Esophagus squamous epithelium (tissue), 5 donors: Measurements from ENCODE around the gene RRAS2. TPM values are rescaled to one million over a fixed set of nuclear protein-coding genes. Genes with fewer than 3 reads are reported as not detected.

Source experiments
- DNase-seq: peaks from one replicate; lab custom pipeline; 2025; lab: John Stamatoyannopoulos, UW
- H3K27ac ChIP-seq, 4 donors: fragments of 200-600 bp; sonication (generic); one replicate each; pipeline ENCODE4 v1.5.1; 2016 to 2019; ENCODE audit warnings: mild to moderate bottlenecking in 1 of 4
- H3K27me3 ChIP-seq, 4 donors: fragments of 200-600 bp; sonication (generic); 1 replicate in 3 of 4; 2 replicates in 1 of 4; pipeline versions ENCODE4 v1.5.1 to v1.6.0; 2017 to 2021; ENCODE audit warnings: antibody characterized with exemption in 1 of 4
- H3K36me3 ChIP-seq, 3 donors: fragments of 200-600 bp; sonication (generic); one replicate each; pipeline ENCODE4 v1.5.1; 2016 to 2019
- H3K4me1 ChIP-seq, 3 donors: fragments of 200-600 bp; sonication (generic); one replicate each; pipeline ENCODE4 v1.5.1; 2017 to 2019
- H3K4me3 ChIP-seq, 4 donors: fragments of 200-600 bp; sonication (generic); 1 replicate in 3 of 4; 2 replicates in 1 of 4; pipeline ENCODE4 v1.5.1; 2016 to 2019; ENCODE audit warnings: mild to moderate bottlenecking in 2 of 4, moderate library complexity in 1 of 4
- H3K9me3 ChIP-seq, 3 donors: fragments of 200-600 bp; sonication (generic); one replicate each; pipeline ENCODE4 v1.5.1; 2016 to 2019
- CTCF ChIP-seq, 6 experiments: fragments of 450-650 bp in 4 of 6; fragments of 200-600 bp in 2 of 6; sonication (generic) in 2 of 6; IDR thresholded peaks; one replicate each; pipeline ENCODE4 v1.5.1; 2016 to 2019; ENCODE audit warnings: antibody characterized with exemption in 6 of 6, mild to moderate bottlenecking in 4 of 6, moderate library complexity in 4 of 6
- POLR2A ChIP-seq, 4 donors: fragments of 450-650 bp; IDR thresholded peaks; one replicate each; pipeline ENCODE4 v1.6.1; 2017; ENCODE audit warnings: antibody characterized with exemption in 4 of 4, mild to moderate bottlenecking in 4 of 4, moderate library complexity in 3 of 4
- WGBS, 2 donors: methylation state at CpG; one replicate each; pipeline ENCODE4 v1.1.5; 2018; 5-methylcytosine and 5-hydroxymethylcytosine counted together
- intact Hi-C: fragments of 100-400 bp; cut with DNase I; formaldehyde crosslinking; loops from one replicate; pipeline ENCODE4 v1.15.0; 2022
- total RNA-seq, 4 donors: library from RNA; depleted of rRNA; stranded (reverse); fragments of >200 nt; gene quantifications; one replicate each; pipeline ENCODE4 v1.1.0, GENCODE V29; 2016
- donor health status: DM: yes; HTN: yes; CAD: no.

The RRAS2 gene
- total RNA-seq, 4 donors from 2014 or later: 14.1 to 42.5 (median 29.0) TPM

DNA sequence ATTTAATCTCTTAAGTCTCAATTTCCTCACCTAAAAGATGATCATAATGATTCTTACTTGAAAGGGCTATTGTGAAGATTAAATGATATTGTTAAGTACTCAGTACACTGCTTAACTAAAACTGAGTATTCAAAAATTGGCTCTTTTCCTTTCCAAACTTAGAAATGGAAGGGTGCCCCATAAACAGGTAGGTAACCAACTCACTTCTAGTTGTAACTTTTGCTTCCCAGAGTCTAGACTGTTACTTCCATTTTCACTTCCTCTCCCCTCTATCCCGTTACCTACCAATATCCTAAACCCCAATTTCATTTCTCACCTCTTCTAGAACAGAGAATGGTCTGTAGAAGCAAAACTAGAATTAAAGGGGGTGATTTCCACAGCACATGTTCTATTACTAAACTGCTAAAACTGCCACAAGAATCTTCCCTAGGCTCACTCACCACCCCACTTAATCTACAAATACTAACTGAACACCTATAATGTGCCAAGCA, 50.0 kb downstream of the RRAS2 start:
- no peak overlapping the region for H3K27ac ChIP-seq
- H3K36me3 ChIP-seq: no peaks in the 10 kb centered on the region
- H3K4me3 ChIP-seq: no peak overlapping the region
- intact Hi-C loops: loop anchor here (10.0 kb wide), 1 partner anchor 106 kb away; no protein-coding TSS in a partner anchor
- no peaks in the 10 kb centered on the region for H3K27me3 ChIP-seq
- no peaks in the 10 kb centered on the region for H3K9me3 ChIP-seq
- no peak for TF ChIP-seq CTCF (IDR thresholded peaks at IDR 0.05)
- WGBS, 2 donors: 92% methylated on average over 1 of the region's 1 CpG
- H3K4me1 ChIP-seq: peaks cover 0 to 45% (median 15%) of the 10 kb centered on the region in 3 donors
- no peak for DNase-seq

GRCh38 chr11:14308114-14308896, 50.7 kb downstream of the RRAS2 start:
- no peaks in the 10 kb centered on the region for H3K27me3 ChIP-seq
- TF ChIP-seq CTCF (IDR thresholded peaks at IDR 0.05): peak in 3 of 6 experiments; percentile 37 to 58 (median 39)
- TF ChIP-seq POLR2A (IDR thresholded peaks at IDR 0.05): no peak
- DNase-seq: no peak
- no peak overlapping the region for H3K4me3 ChIP-seq
- WGBS, 2 donors: 19 to 21% methylated on average over 5 of the region's 5 CpGs
- no peaks in the 10 kb centered on the region for H3K9me3 ChIP-seq
- no peaks in the 10 kb centered on the region for H3K36me3 ChIP-seq
- no peak overlapping the region for H3K27ac ChIP-seq
- intact Hi-C loops: loop anchor here (10.0 kb wide), 1 partner anchor 106 kb away; no protein-coding TSS in a partner anchor
- peaks cover 0 to 44% (median 15%) of the 10 kb centered on the region in 3 donors for H3K4me1 ChIP-seq

- Histone ChIP-seq H3K4me1 (peaks cover 0 to 32% (median 15%) of the 10 kb centered on the region in 3 donors), H3K9me3 (no peaks in the 10 kb centered on the region), H3K4me3 (no peak overlapping the region), H3K27me3 (no peaks in the 10 kb centered on the region), H3K36me3 (no peaks in the 10 kb centered on the region), H3K27ac (no peak overlapping the region)
- whole genome bisulfite sequencing, 2 donors: 89 to 100% methylated on average over 1 of the region's 1 CpG
- TF ChIP-seq CTCF (IDR thresholded peaks at IDR 0.05) (no peak), POLR2A (IDR thresholded peaks at IDR 0.05) (no peak)
- intact Hi-C loops: loop anchor here (10.0 kb wide), 1 partner anchor 108 kb away; no protein-coding TSS in a partner anchor
- DNase-seq: no peak
Measured at GRCh38 chr11:14306481-14306880, 52.5 kb downstream of the RRAS2 start.

DNA sequence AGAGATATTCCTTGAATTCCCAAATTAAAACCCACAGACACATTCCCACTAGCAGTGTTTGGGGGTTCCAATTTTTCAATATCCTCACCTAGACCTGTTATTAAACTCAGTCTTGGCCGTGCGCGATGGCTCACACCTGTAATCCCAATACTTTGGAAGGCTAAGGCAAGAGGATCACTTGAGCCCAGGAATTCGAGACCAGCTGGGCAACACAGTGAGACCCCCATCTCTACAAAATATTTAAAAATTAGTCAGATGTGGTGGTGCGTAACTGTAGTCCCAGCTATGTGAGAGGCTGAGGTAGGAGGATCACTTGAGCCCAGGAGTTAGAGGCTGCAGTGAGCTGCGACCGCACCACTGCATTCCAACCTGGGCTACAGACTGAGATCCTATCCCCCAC, 53.3 kb downstream of the RRAS2 start:
- no peak for TF ChIP-seq POLR2A (IDR thresholded peaks at IDR 0.05)
- TF ChIP-seq CTCF (IDR thresholded peaks at IDR 0.05): no peak
- peaks cover 2 to 30% (median 16%) of the 10 kb centered on the region in 3 donors for H3K4me1 ChIP-seq
- DNase-seq: no peak
- no peaks in the 10 kb centered on the region for H3K9me3 ChIP-seq
- no peak overlapping the region for H3K27ac ChIP-seq
- H3K27me3 ChIP-seq: no peaks in the 10 kb centered on the region
- H3K4me3 ChIP-seq: no peak overlapping the region
- 98 to 99% methylated on average over 5 to 7 of the region's 7 CpGs for WGBS, 2 donors
- intact Hi-C loops: loop anchor here (10.0 kb wide), 1 partner anchor 109 kb away; no protein-coding TSS in a partner anchor
- H3K36me3 ChIP-seq: no peaks in the 10 kb centered on the region

- Histone ChIP-seq H3K27ac (no peak overlapping the region), H3K4me1 (peaks cover 6 to 28% (median 19%) of the 10 kb centered on the region in 3 donors), H3K9me3 (no peaks in the 10 kb centered on the region), H3K36me3 (no peaks in the 10 kb centered on the region), H3K27me3 (no peaks in the 10 kb centered on the region), H3K4me3 (no peak overlapping the region)
- TF ChIP-seq POLR2A (IDR thresholded peaks at IDR 0.05): no peak
- no peak for TF ChIP-seq CTCF (IDR thresholded peaks at IDR 0.05)
- DNase-seq: no peak
- intact Hi-C loops: loop anchor here (10.0 kb wide), 1 partner anchor 110 kb away; no protein-coding TSS in a partner anchor
Measured at GRCh38 chr11:14304601-14305000, 54.4 kb downstream of the RRAS2 start.
